ENCODE measurements around the gene FREM2.
A peak's percentile ranks its signal among the peaks of the same experiment; 100 is the strongest.

The FREM2 gene

GRCh38 chr13:38900188-38900587, 213.3 kb downstream of the FREM2 start:
- peak; percentile 11 for DNase-seq (ENCODE audit: low read depth)
- no peak overlapping the region for H3K4me3 ChIP-seq (ENCODE audit: low read depth, low read length)
- TF ChIP-seq CTCF (IDR thresholded peaks at IDR 0.05; ENCODE audit: low read depth, low read length) (peak; percentile 39), POLR2A (IDR thresholded peaks at IDR 0.05; ENCODE audit: extremely low read depth, insufficient read length) (no peak)

- no peak for DNase-seq (ENCODE audit: low read depth)
- TF ChIP-seq MYC (IDR thresholded peaks at IDR 0.05; ENCODE audit: low read depth, low read length) = no peak
- TF ChIP-seq MAX (IDR thresholded peaks at IDR 0.05; ENCODE audit: low read depth, low read length) = no peak
- no peak for TF ChIP-seq POLR2A (IDR thresholded peaks at IDR 0.05; ENCODE audit: extremely low read depth, insufficient read length)
- TF ChIP-seq CTCF (IDR thresholded peaks at IDR 0.05; ENCODE audit: low read depth, low read length) = no peak
- H3K4me3 ChIP-seq (ENCODE audit: low read depth, low read length) = no peak overlapping the region
Observed at GRCh38 chr13:38902551-38902950, 215.7 kb downstream of the FREM2 start.

GRCh38 chr13:38905081-38905480, 218.2 kb downstream of the FREM2 start:
- H3K4me3 ChIP-seq (ENCODE audit: low read depth, low read length) = no peak overlapping the region
- DNase-seq (ENCODE audit: low read depth) = no peak
- TF ChIP-seq CTCF (IDR thresholded peaks at IDR 0.05; ENCODE audit: low read depth, low read length) (no peak), MAX (IDR thresholded peaks at IDR 0.05; ENCODE audit: low read depth, low read length) (no peak), POLR2A (IDR thresholded peaks at IDR 0.05; ENCODE audit: extremely low read depth, insufficient read length) (no peak), MYC (IDR thresholded peaks at IDR 0.05; ENCODE audit: low read depth, low read length) (no peak)

- H3K4me3 ChIP-seq (ENCODE audit: low read depth, low read length) = no peak overlapping the region
- TF ChIP-seq MYC (IDR thresholded peaks at IDR 0.05; ENCODE audit: low read depth, low read length) (no peak), MAX (IDR thresholded peaks at IDR 0.05; ENCODE audit: low read depth, low read length) (no peak), POLR2A (IDR thresholded peaks at IDR 0.05; ENCODE audit: extremely low read depth, insufficient read length) (no peak), CTCF (IDR thresholded peaks at IDR 0.05; ENCODE audit: low read depth, low read length) (no peak)
- DNase-seq (ENCODE audit: low read depth) = no peak
Observed at GRCh38 chr13:38905861-38906260, 219.0 kb downstream of the FREM2 start.

- TF ChIP-seq MYC (IDR thresholded peaks at IDR 0.05; ENCODE audit: low read depth, low read length) (no peak), CTCF (IDR thresholded peaks at IDR 0.05; ENCODE audit: low read depth, low read length) (no peak), MAX (IDR thresholded peaks at IDR 0.05; ENCODE audit: low read depth, low read length) (no peak), POLR2A (IDR thresholded peaks at IDR 0.05; ENCODE audit: extremely low read depth, insufficient read length) (no peak)
- no peak overlapping the region for H3K4me3 ChIP-seq (ENCODE audit: low read depth, low read length)
- DNase-seq (ENCODE audit: low read depth) = no peak
Observed at GRCh38 chr13:38908574-38908973, 221.7 kb downstream of the FREM2 start.

- no peak overlapping the region for H3K4me3 ChIP-seq (ENCODE audit: low read depth, low read length)
- TF ChIP-seq CTCF (IDR thresholded peaks at IDR 0.05; ENCODE audit: low read depth, low read length) (no peak), POLR2A (IDR thresholded peaks at IDR 0.05; ENCODE audit: extremely low read depth, insufficient read length) (no peak), MAX (IDR thresholded peaks at IDR 0.05; ENCODE audit: low read depth, low read length) (no peak), MYC (IDR thresholded peaks at IDR 0.05; ENCODE audit: low read depth, low read length) (no peak)
- DNase-seq (ENCODE audit: low read depth) = no peak
Observed at GRCh38 chr13:38914070-38914469, 227.2 kb downstream of the FREM2 start.

Data from NB4 (cell line).